Measurements from ENCODE around the gene TRPM7. TPM values are rescaled to one million over a fixed set of nuclear protein-coding genes. Genes with fewer than 3 reads are reported as not detected.

The TRPM7 gene
- polyA plus RNA-seq, 1 donor (not counting 4 experiments of a cell fraction or from before 2014, with no cell fraction given), result 25.4 TPM

DNA sequence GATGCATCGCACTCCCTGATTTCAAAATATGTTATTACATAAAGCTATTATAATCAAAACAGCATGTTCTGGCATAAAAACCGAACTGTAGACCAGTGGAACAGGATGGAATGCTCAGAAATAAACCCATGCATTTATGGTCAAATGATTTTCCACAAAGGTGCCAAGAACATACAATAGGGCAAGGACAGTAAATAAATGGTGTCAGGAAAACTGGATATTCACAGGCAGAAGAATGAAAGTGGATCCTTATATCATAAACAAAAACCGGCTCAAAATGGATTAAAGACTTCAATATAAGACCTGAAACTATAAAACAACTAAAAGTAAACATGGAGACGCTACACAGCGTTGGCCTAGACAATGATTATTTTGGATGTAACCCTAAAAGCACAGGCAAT, 162.7 kb downstream of the TRPM7 start:
- no peak for FAIRE-seq
- dilution Hi-C loops (cut with MboI; ENCODE audit: extremely low pct_ligation_motif_present, low sequenced_read_pairs), result no loop called here

DNA sequence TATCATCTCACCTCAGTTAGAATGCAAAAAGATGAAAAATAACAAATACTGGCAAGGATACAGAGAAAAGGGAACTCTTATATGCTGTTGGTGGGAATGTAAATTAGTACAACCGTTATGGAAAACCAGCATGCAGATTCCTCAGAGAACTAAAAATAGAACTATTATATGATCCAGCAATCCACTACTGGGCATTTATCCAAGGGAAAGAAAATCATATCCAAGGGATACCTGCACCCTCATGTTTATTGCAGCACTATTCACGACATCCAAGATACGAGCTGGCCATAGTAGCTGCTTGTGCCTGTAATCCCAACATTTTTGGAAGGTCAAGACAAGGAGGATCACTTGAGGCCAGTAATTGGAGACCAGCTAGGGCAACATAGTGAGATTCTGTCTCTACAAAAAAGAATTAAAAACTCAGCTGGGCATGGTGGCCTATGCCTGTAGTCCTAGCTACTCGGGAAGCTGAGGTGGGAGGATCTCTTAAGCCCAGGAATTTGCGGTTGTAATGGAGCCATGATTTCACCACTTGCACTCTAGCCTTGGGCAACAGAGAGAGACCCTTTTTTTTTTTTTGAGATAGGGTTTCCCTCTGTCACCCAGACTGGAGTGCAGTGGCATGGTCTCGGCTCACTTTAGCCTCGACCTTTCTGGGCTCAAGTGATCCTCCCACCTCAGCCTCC, 166.7 kb downstream of the TRPM7 start:
- no peaks in the 10 kb centered on the region for H3K27me3 ChIP-seq (ENCODE audit: control insufficient read depth, extremely low read depth, insufficient read depth, low read length)
- TF ChIP-seq EZH2 (IDR thresholded peaks at IDR 0.05; ENCODE audit: low read length), result no peak
- no peak overlapping the region for H3K9ac ChIP-seq (ENCODE audit: control insufficient read depth, extremely low read depth, insufficient read depth, low read length)
- H3K9me3 ChIP-seq (ENCODE audit: control insufficient read depth, low read depth, low read length), result no peaks in the 10 kb centered on the region
- no peaks in the 10 kb centered on the region for H4K20me1 ChIP-seq (ENCODE audit: control insufficient read depth, extremely low read depth, insufficient read depth, low read length)
- H3K36me3 ChIP-seq (ENCODE audit: control insufficient read depth in 2 of 2, extremely low read depth in 1 of 2, insufficient read depth in 2 of 2, low read length in 2 of 2), result no peaks in the 10 kb centered on the region
- dilution Hi-C loops (cut with MboI; ENCODE audit: extremely low pct_ligation_motif_present, low sequenced_read_pairs), result no loop called here
- no peak for DNase-seq (ENCODE audit: low read depth, low spot score)
- no peak overlapping the region for H3K4me3 ChIP-seq (ENCODE audit: control insufficient read depth in 2 of 3, extremely low read depth in 1 of 3, insufficient read depth in 2 of 3, low read depth in 1 of 3, low read length in 3 of 3)
- FAIRE-seq, result no peak
- H3K79me2 ChIP-seq (ENCODE audit: control insufficient read depth, insufficient read depth, low read length), result no peaks in the 10 kb centered on the region
- H3K27ac ChIP-seq (ENCODE audit: control insufficient read depth, insufficient read depth, low read length), result no peak overlapping the region
- H2AFZ ChIP-seq (ENCODE audit: control insufficient read depth, low read length), result no peak overlapping the region
- no peaks in the 10 kb centered on the region for H3K4me1 ChIP-seq (ENCODE audit: control insufficient read depth, extremely low read depth, insufficient read depth, low read length)
- H3K9me1 ChIP-seq (ENCODE audit: control insufficient read depth, extremely low read depth, insufficient read depth, low read length), result no peaks in the 10 kb centered on the region
- no peak overlapping the region for H3K4me2 ChIP-seq (ENCODE audit: control insufficient read depth, extremely low read depth, insufficient read depth, low read depth, low read length)

More for the DNA sequence above, 162.7 kb downstream of the TRPM7 start:
- H3K4me1 ChIP-seq (ENCODE audit: control insufficient read depth, extremely low read depth, insufficient read depth, low read length), result no peaks in the 10 kb centered on the region
- no peak overlapping the region for H3K4me2 ChIP-seq (ENCODE audit: control insufficient read depth, extremely low read depth, insufficient read depth, low read depth, low read length)
- no peaks in the 10 kb centered on the region for H3K27me3 ChIP-seq (ENCODE audit: control insufficient read depth, extremely low read depth, insufficient read depth, low read length)
- H3K9me1 ChIP-seq (ENCODE audit: control insufficient read depth, extremely low read depth, insufficient read depth, low read length), result no peaks in the 10 kb centered on the region
- TF ChIP-seq EZH2 (IDR thresholded peaks at IDR 0.05; ENCODE audit: low read length), result no peak
- TF ChIP-seq, protein P1, sequence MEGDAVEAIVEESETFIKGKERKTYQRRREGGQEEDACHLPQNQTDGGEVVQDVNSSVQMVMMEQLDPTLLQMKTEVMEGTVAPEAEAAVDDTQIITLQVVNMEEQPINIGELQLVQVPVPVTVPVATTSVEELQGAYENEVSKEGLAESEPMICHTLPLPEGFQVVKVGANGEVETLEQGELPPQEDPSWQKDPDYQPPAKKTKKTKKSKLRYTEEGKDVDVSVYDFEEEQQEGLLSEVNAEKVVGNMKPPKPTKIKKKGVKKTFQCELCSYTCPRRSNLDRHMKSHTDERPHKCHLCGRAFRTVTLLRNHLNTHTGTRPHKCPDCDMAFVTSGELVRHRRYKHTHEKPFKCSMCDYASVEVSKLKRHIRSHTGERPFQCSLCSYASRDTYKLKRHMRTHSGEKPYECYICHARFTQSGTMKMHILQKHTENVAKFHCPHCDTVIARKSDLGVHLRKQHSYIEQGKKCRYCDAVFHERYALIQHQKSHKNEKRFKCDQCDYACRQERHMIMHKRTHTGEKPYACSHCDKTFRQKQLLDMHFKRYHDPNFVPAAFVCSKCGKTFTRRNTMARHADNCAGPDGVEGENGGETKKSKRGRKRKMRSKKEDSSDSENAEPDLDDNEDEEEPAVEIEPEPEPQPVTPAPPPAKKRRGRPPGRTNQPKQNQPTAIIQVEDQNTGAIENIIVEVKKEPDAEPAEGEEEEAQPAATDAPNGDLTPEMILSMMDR (optimal IDR thresholded peaks at IDR 0.05 in 1 of 3, IDR thresholded peaks at IDR 0.05 in 1 of 3, conservative IDR thresholded peaks at IDR 0.05 in 1 of 3; ENCODE audit: extremely low read depth in 1 of 3, insufficient read depth in 2 of 3, low read length in 3 of 3), result no peak
- H3K9me3 ChIP-seq (ENCODE audit: control insufficient read depth, low read depth, low read length), result no peaks in the 10 kb centered on the region
- no peak overlapping the region for H3K9ac ChIP-seq (ENCODE audit: control insufficient read depth, extremely low read depth, insufficient read depth, low read length)
- H4K20me1 ChIP-seq (ENCODE audit: control insufficient read depth, extremely low read depth, insufficient read depth, low read length), result no peaks in the 10 kb centered on the region
- H3K4me3 ChIP-seq (ENCODE audit: control insufficient read depth in 2 of 3, extremely low read depth in 1 of 3, insufficient read depth in 2 of 3, low read depth in 1 of 3, low read length in 3 of 3), result no peak overlapping the region
- no peak for DNase-seq (ENCODE audit: low read depth, low spot score)
- H3K79me2 ChIP-seq (ENCODE audit: control insufficient read depth, insufficient read depth, low read length), result no peaks in the 10 kb centered on the region
- H2AFZ ChIP-seq (ENCODE audit: control insufficient read depth, low read length), result no peak overlapping the region
- no peak overlapping the region for H3K27ac ChIP-seq (ENCODE audit: control insufficient read depth, insufficient read depth, low read length)
- no peaks in the 10 kb centered on the region for H3K36me3 ChIP-seq (ENCODE audit: control insufficient read depth in 2 of 2, extremely low read depth in 1 of 2, insufficient read depth in 2 of 2, low read length in 2 of 2)

DNA sequence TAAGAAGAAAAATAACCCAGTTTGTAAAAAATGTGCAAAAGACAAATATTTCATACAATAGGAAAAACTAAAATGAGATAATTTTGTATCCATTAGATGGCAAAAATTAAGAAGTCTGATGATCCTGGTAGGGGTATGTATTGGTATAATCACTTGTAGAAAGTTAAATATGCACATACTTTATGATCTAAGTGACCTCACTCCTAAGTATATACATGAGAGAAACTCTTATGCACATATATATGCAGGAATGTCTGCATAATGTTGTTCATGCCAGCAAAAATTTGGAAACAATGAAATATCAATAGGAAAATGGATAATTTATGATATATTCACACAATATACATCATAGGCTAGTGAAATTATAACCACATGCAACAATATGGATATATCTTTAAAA, 173.6 kb downstream of the TRPM7 start:
- Histone ChIP-seq H3K27ac (ENCODE audit: control insufficient read depth, insufficient read depth, low read length) (no peak overlapping the region), H2AFZ (ENCODE audit: control insufficient read depth, low read length) (no peak overlapping the region), H3K4me2 (ENCODE audit: control insufficient read depth, extremely low read depth, insufficient read depth, low read depth, low read length) (no peak overlapping the region), H4K20me1 (ENCODE audit: control insufficient read depth, extremely low read depth, insufficient read depth, low read length) (no peaks in the 10 kb centered on the region), H3K9me1 (ENCODE audit: control insufficient read depth, extremely low read depth, insufficient read depth, low read length) (no peaks in the 10 kb centered on the region), H3K27me3 (ENCODE audit: control insufficient read depth, extremely low read depth, insufficient read depth, low read length) (no peaks in the 10 kb centered on the region), H3K4me3 (ENCODE audit: control insufficient read depth in 2 of 3, extremely low read depth in 1 of 3, insufficient read depth in 2 of 3, low read depth in 1 of 3, low read length in 3 of 3) (no peak overlapping the region), H3K9me3 (ENCODE audit: control insufficient read depth, low read depth, low read length) (no peaks in the 10 kb centered on the region), H3K9ac (ENCODE audit: control insufficient read depth, extremely low read depth, insufficient read depth, low read length) (no peak overlapping the region), H3K79me2 (ENCODE audit: control insufficient read depth, insufficient read depth, low read length) (no peaks in the 10 kb centered on the region), H3K36me3 (ENCODE audit: control insufficient read depth in 2 of 2, extremely low read depth in 1 of 2, insufficient read depth in 2 of 2, low read length in 2 of 2) (no peaks in the 10 kb centered on the region), H3K4me1 (ENCODE audit: control insufficient read depth, extremely low read depth, insufficient read depth, low read length) (no peaks in the 10 kb centered on the region)
- no peak for TF ChIP-seq EZH2 (IDR thresholded peaks at IDR 0.05; ENCODE audit: low read length)
- TF ChIP-seq, protein P1 (optimal IDR thresholded peaks at IDR 0.05 in 1 of 3, IDR thresholded peaks at IDR 0.05 in 1 of 3, conservative IDR thresholded peaks at IDR 0.05 in 1 of 3; ENCODE audit: extremely low read depth in 1 of 3, insufficient read depth in 2 of 3, low read length in 3 of 3), result no peak
- DNase-seq (ENCODE audit: low read depth, low spot score), result no peak
- dilution Hi-C loops (cut with MboI; ENCODE audit: extremely low pct_ligation_motif_present, low sequenced_read_pairs), result no loop called here
- FAIRE-seq, result no peak

Measured in keratinocyte (primary cell).